Thoracic aorta (tissue), 2 donors: ENCODE results near the gene PRICKLE3. TPM values are rescaled to one million over a fixed set of nuclear protein-coding genes. Genes with fewer than 3 reads are reported as not detected.
"Not testable (repeated sequence)": the region's sequence is repeated elsewhere in the genome, so short reads cannot be mapped to it uniquely, and the experiment has no call there.

Source experiments
- ATAC-seq: fragments of 150-250 bp; one replicate; pipeline ENCODE4 v1.8.0; 2017; ENCODE audit warnings: low read depth; ENCODE audit not compliant: insufficient number of reproducible peaks, low FRiP score
- DNase-seq: peaks from one replicate; pipeline ENCODE4 v3.0.0-alpha.2; 2020; ENCODE audit warnings: low spot score
- H3K27ac ChIP-seq, 2 donors: fragments of 200-600 bp; sonication (generic); 1 replicate in 1 of 2; 2 replicates in 1 of 2; pipeline ENCODE4 v1.5.1; 2016; ENCODE audit warnings: mild to moderate bottlenecking in 2 of 2, moderate library complexity in 2 of 2
- H3K27me3 ChIP-seq: fragments of 200-600 bp; sonication (generic); replicated peaks from 2 replicates; pipeline ENCODE4 v1.6.0; 2016; ENCODE audit warnings: mild to moderate bottlenecking; ENCODE audit not compliant: insufficient read depth
- H3K36me3 ChIP-seq: fragments of 200-600 bp; sonication (generic); one replicate; pipeline ENCODE4 v1.5.1; 2016
- H3K4me1 ChIP-seq, 2 donors: fragments of 200-600 bp; sonication (generic); 1 replicate in 1 of 2; 2 replicates in 1 of 2; pipeline versions ENCODE4 v1.5.1 to v1.6.0; 2016; ENCODE audit warnings: low read depth in 2 of 2, mild to moderate bottlenecking in 1 of 2; ENCODE audit not compliant: control insufficient read depth in 1 of 2
- H3K4me3 ChIP-seq: fragments of 200-600 bp; sonication (generic); 2 replicates; pipeline ENCODE4 v1.5.1; 2016; ENCODE audit warnings: mild to moderate bottlenecking
- H3K9me3 ChIP-seq: fragments of 200-600 bp; sonication (generic); 2 replicates; pipeline ENCODE4 v1.5.1; 2016
- CTCF ChIP-seq: fragments of 200-600 bp; sonication (generic); IDR thresholded peaks from one replicate; pipeline ENCODE4 v1.5.1; 2019; ENCODE audit warnings: antibody characterized with exemption
- total RNA-seq, 2 donors: library from RNA; depleted of rRNA; stranded (reverse); fragments of >200 nt; gene quantifications; one replicate each; pipeline versions ENCODE4 v1.1.0 to v1.2.3, GENCODE V29; 2016

Gene PRICKLE3
- total RNA-seq, 2 donors from 2014 or later = 21.4 to 46.7 TPM

GRCh38 chrX:49147282-49147681, 38.9 kb downstream of the PRICKLE3 start:
- no peak for TF ChIP-seq CTCF
- Histone ChIP-seq H3K4me1 (no peaks in the 10 kb centered on the region), H3K9me3 (no peaks in the 10 kb centered on the region), H3K27ac (no peak overlapping the region), H3K36me3 (no peaks in the 10 kb centered on the region), H3K27me3 (no peaks in the 10 kb centered on the region), H3K4me3 (no peak overlapping the region)
- ATAC-seq (no peak), DNase-seq (no peak)

- H3K27ac ChIP-seq, H3K9me3 ChIP-seq, H3K27me3 ChIP-seq, H3K4me3 ChIP-seq, H3K4me1 ChIP-seq, ATAC-seq, H3K36me3 ChIP-seq, DNase-seq: not testable (repeated sequence)
Measured at GRCh38 chrX:49143154-49143553, 43.0 kb downstream of the PRICKLE3 start.

GRCh38 chrX:49142264-49142663, 43.9 kb downstream of the PRICKLE3 start:
- ATAC-seq, H3K27me3 ChIP-seq, H3K27ac ChIP-seq, H3K36me3 ChIP-seq, H3K4me3 ChIP-seq, DNase-seq, H3K9me3 ChIP-seq, H3K4me1 ChIP-seq: not testable (repeated sequence)
- TF ChIP-seq CTCF = peak; percentile 45

GRCh38 chrX:49139713-49140112, 46.5 kb downstream of the PRICKLE3 start:
- no peaks in the 10 kb centered on the region for H3K36me3 ChIP-seq
- H3K9me3 ChIP-seq = no peaks in the 10 kb centered on the region
- no peak for TF ChIP-seq CTCF
- no peak for DNase-seq
- ATAC-seq = no peak
- H3K4me1 ChIP-seq = no peaks in the 10 kb centered on the region
- no peak overlapping the region for H3K27ac ChIP-seq
- no peaks in the 10 kb centered on the region for H3K27me3 ChIP-seq
- no peak overlapping the region for H3K4me3 ChIP-seq

GRCh38 chrX:49137492-49137891, 48.7 kb downstream of the PRICKLE3 start:
- Histone ChIP-seq H3K27me3 (no peaks in the 10 kb centered on the region), H3K9me3 (no peaks in the 10 kb centered on the region), H3K36me3 (no peaks in the 10 kb centered on the region), H3K27ac (no peak overlapping the region), H3K4me3 (no peak overlapping the region), H3K4me1 (no peaks in the 10 kb centered on the region)
- TF ChIP-seq CTCF = no peak
- no peak for ATAC-seq
- DNase-seq = no peak

- ATAC-seq = no peak
- no peak for DNase-seq
- Histone ChIP-seq H3K4me3 (no peak overlapping the region), H3K4me1 (no peaks in the 10 kb centered on the region), H3K27me3 (no peaks in the 10 kb centered on the region), H3K36me3 (no peaks in the 10 kb centered on the region), H3K27ac (no peak overlapping the region), H3K9me3 (no peaks in the 10 kb centered on the region)
- TF ChIP-seq CTCF = no peak
Measured at GRCh38 chrX:49133759-49134158, 52.4 kb downstream of the PRICKLE3 start.

GRCh38 chrX:49132275-49132674, 53.9 kb downstream of the PRICKLE3 start:
- not testable (repeated sequence) for H3K36me3 ChIP-seq, H3K4me3 ChIP-seq, H3K4me1 ChIP-seq, H3K27ac ChIP-seq, DNase-seq, H3K27me3 ChIP-seq, H3K9me3 ChIP-seq, ATAC-seq
